Loucy (cell line): ENCODE data around the gene PEX19.

Experiments used
- H2AFZ ChIP-seq: fragments of 200-600 bp; sonication (generic); 2 replicates; pipeline ENCODE4 v1.6.0; 2016; ENCODE audit warnings: antibody characterized with exemption, mild to moderate bottlenecking, low read length, moderate library complexity
- H3F3A ChIP-seq: fragments of 200-600 bp; 2 replicates; pipeline ENCODE4 v1.6.0; 2016; ENCODE audit warnings: antibody characterized with exemption, low read depth, mild to moderate bottlenecking
- H3K27me3 ChIP-seq: fragments of 200-600 bp; sonication (generic); 2 replicates; pipeline ENCODE4 v1.6.1; 2014; ENCODE audit warnings: low read length, mild to moderate bottlenecking; ENCODE audit not compliant: insufficient read depth, poor library complexity, severe bottlenecking
- H3K36me3 ChIP-seq: fragments of 200-600 bp; sonication (generic); 2 replicates; pipeline ENCODE4 v1.6.1; 2016; ENCODE audit warnings: low read length; ENCODE audit not compliant: insufficient read depth
- H3K4me1 ChIP-seq: fragments of 200-600 bp; sonication (generic); 2 replicates; pipeline ENCODE4 v1.5.1; 2014; ENCODE audit warnings: low read length, mild to moderate bottlenecking; ENCODE audit not compliant: insufficient read depth, poor library complexity, severe bottlenecking
- H3K4me2 ChIP-seq: fragments of 200-600 bp; sonication (generic); 2 replicates; pipeline ENCODE4 v1.6.0; 2014; ENCODE audit warnings: antibody characterized with exemption, low read length, low read depth, mild to moderate bottlenecking; ENCODE audit not compliant: poor library complexity, severe bottlenecking
- H3K4me3 ChIP-seq: fragments of 200-600 bp; sonication (generic); 2 replicates; pipeline ENCODE4 v1.5.1; 2014; ENCODE audit warnings: low read length, mild to moderate bottlenecking, mixed read lengths; ENCODE audit not compliant: poor library complexity, severe bottlenecking
- H3K79me2 ChIP-seq: fragments of 200-600 bp; sonication (generic); 2 replicates; pipeline ENCODE4 v1.6.1; 2014; ENCODE audit warnings: low read length; ENCODE audit not compliant: insufficient read depth
- H3K9ac ChIP-seq: fragments of 200-600 bp; sonication (generic); 2 replicates; pipeline ENCODE4 v1.6.0; 2014; ENCODE audit warnings: mild to moderate bottlenecking, low read depth, low read length, moderate library complexity; ENCODE audit not compliant: poor library complexity, severe bottlenecking
- H3K9me2 ChIP-seq: fragments of 200-600 bp; sonication (generic); replicated peaks from 2 replicates; pipeline ENCODE4 v1.6.1; 2016; ENCODE audit warnings: low read depth, low read length, mixed read lengths
- H3K9me3 ChIP-seq: fragments of 200-600 bp; sonication (generic); 2 replicates; pipeline ENCODE4 v1.6.1; 2014; ENCODE audit warnings: mild to moderate bottlenecking, antibody characterized with exemption, low read length, low read depth; ENCODE audit not compliant: insufficient read depth
- H4K20me1 ChIP-seq: fragments of 200-600 bp; sonication (generic); 2 replicates; pipeline ENCODE4 v1.6.0; 2014; ENCODE audit warnings: antibody characterized with exemption, low read length, mild to moderate bottlenecking; ENCODE audit not compliant: insufficient read depth, poor library complexity, severe bottlenecking
- CTCF ChIP-seq: fragments of 200-600 bp; sonication (generic); conservative IDR thresholded peaks from 2 replicates; pipeline ENCODE4 v1.5.1; 2014; ENCODE audit warnings: mild to moderate bottlenecking, antibody characterized with exemption, low read length
- EZH2phosphoT487 ChIP-seq: fragments of 200-600 bp; IDR thresholded peaks from 2 replicates; pipeline ENCODE4 v1.6.1; 2018; ENCODE audit warnings: antibody characterized with exemption, mild to moderate bottlenecking, moderate library complexity, borderline replicate concordance

PEX19 gene

GRCh38 chr1:160251011-160251410 is 33.9 kb downstream of the PEX19 start:
- TF ChIP-seq EZH2phosphoT487 (no peak), CTCF (no peak)
- Histone ChIP-seq H3K9me2 (no peaks in the 10 kb centered on the region), H3K9me3 (no peaks in the 10 kb centered on the region), H3K79me2 (peaks cover 25% of the 10 kb centered on the region; the same call in 1 of the 2 replicates), H3K36me3 (no peaks in the 10 kb centered on the region), H3F3A (no peaks in the 10 kb centered on the region), H3K4me2 (no peak overlapping the region), H3K4me1 (no peaks in the 10 kb centered on the region), H3K4me3 (no peak overlapping the region), H3K27me3 (no peaks in the 10 kb centered on the region), H2AFZ (no peak overlapping the region), H4K20me1 (peaks cover 10% of the 10 kb centered on the region), H3K9ac (no peak overlapping the region)

GRCh38 chr1:160247053-160247452 is 37.9 kb downstream of the PEX19 start:
- Histone ChIP-seq H3K79me2 (peaks cover 32% of the 10 kb centered on the region; the same call in 1 of the 2 replicates), H3K9me2 (no peaks in the 10 kb centered on the region), H4K20me1 (peaks cover 14% of the 10 kb centered on the region), H3K4me2 (no peak overlapping the region), H3K27me3 (no peaks in the 10 kb centered on the region), H2AFZ (no peak overlapping the region), H3K36me3 (peaks cover 21% of the 10 kb centered on the region; the same call in 1 of the 2 replicates), H3K4me3 (no peak overlapping the region), H3K4me1 (no peaks in the 10 kb centered on the region), H3F3A (no peaks in the 10 kb centered on the region), H3K9me3 (no peaks in the 10 kb centered on the region), H3K9ac (no peak overlapping the region)
- TF ChIP-seq CTCF (no peak), EZH2phosphoT487 (no peak)

GRCh38 chr1:160245434-160245833 is 39.5 kb downstream of the PEX19 start:
- peaks cover 12% of the 10 kb centered on the region for H4K20me1 ChIP-seq
- TF ChIP-seq CTCF (no peak), EZH2phosphoT487 (no peak)
- no peaks in the 10 kb centered on the region for H3K4me1 ChIP-seq
- H2AFZ ChIP-seq = no peak overlapping the region
- H3F3A ChIP-seq = no peaks in the 10 kb centered on the region
- H3K9ac ChIP-seq = no peak overlapping the region
- no peaks in the 10 kb centered on the region for H3K9me3 ChIP-seq
- no peak overlapping the region for H3K4me2 ChIP-seq
- peaks cover 29% of the 10 kb centered on the region; the same call in 1 of the 2 replicates for H3K36me3 ChIP-seq
- no peaks in the 10 kb centered on the region for H3K9me2 ChIP-seq
- H3K27me3 ChIP-seq = no peaks in the 10 kb centered on the region
- H3K4me3 ChIP-seq = no peak overlapping the region
- H3K79me2 ChIP-seq = peaks cover 26% of the 10 kb centered on the region; the same call in 1 of the 2 replicates
